H1 (cell line): Measurements from ENCODE around the gene RNF168.

Experiments
- TEAD4 ChIP-seq: IDR thresholded peaks from 2 replicates; pipeline ENCODE4 v1.6.1; 2012; ENCODE audit warnings: low read depth, low read length, inconsistent platforms, mixed read lengths
- TF ChIP-seq, protein P1 (sequence below), 3 experiments: IDR thresholded peaks; 1 replicate in 2 of 3; 2 replicates in 1 of 3; pipeline versions ENCODE4 v1.5.1 to v1.6.1; 2011; ENCODE audit warnings: low read length in 3 of 3, mild to moderate bottlenecking in 3 of 3, inconsistent platforms in 2 of 3, low read depth in 1 of 3, moderate library complexity in 1 of 3; ENCODE audit not compliant: insufficient read depth in 1 of 3; ENCODE audit errors: control extremely low read depth in 1 of 3

GRCh38 chr3:196471551-196471950 is 32.0 kb downstream of the RNF168 start:
- TF ChIP-seq TEAD4, result no peak
- TF ChIP-seq, protein P1, sequence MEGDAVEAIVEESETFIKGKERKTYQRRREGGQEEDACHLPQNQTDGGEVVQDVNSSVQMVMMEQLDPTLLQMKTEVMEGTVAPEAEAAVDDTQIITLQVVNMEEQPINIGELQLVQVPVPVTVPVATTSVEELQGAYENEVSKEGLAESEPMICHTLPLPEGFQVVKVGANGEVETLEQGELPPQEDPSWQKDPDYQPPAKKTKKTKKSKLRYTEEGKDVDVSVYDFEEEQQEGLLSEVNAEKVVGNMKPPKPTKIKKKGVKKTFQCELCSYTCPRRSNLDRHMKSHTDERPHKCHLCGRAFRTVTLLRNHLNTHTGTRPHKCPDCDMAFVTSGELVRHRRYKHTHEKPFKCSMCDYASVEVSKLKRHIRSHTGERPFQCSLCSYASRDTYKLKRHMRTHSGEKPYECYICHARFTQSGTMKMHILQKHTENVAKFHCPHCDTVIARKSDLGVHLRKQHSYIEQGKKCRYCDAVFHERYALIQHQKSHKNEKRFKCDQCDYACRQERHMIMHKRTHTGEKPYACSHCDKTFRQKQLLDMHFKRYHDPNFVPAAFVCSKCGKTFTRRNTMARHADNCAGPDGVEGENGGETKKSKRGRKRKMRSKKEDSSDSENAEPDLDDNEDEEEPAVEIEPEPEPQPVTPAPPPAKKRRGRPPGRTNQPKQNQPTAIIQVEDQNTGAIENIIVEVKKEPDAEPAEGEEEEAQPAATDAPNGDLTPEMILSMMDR (IDR thresholded peaks at IDR 0.05; ENCODE audit: control extremely low read depth in 1 of 3, insufficient read depth in 1 of 3, low read depth in 1 of 3, low read length in 3 of 3), result no peak
